Esophagus muscularis mucosa (tissue), 4 donors: ENCODE data around the gene DNAJC27. TPM values are rescaled to one million over a fixed set of nuclear protein-coding genes. Genes with fewer than 3 reads are reported as not detected.

Source experiments
- DNase-seq: peaks from one replicate; pipeline ENCODE4 v3.0.0-alpha.2; 2017; ENCODE audit errors: extremely low spot score
- H3K27ac ChIP-seq, 4 donors: fragments of 200-600 bp; sonication (generic); replicated peaks in 1 of 4; 1 replicate in 3 of 4; 2 replicates in 1 of 4; pipeline ENCODE4 v1.5.1; 2016 to 2019; ENCODE audit warnings: mild to moderate bottlenecking in 1 of 4
- H3K27me3 ChIP-seq, 4 donors: fragments of 200-600 bp; sonication (generic); one replicate each; pipeline versions ENCODE4 v1.5.1 to v1.6.0; 2016 to 2019
- H3K36me3 ChIP-seq, 4 donors: fragments of 200-600 bp; sonication (generic); one replicate each; pipeline ENCODE4 v1.5.1; 2016 to 2019
- H3K4me1 ChIP-seq, 4 donors: fragments of 200-600 bp; sonication (generic); one replicate each; pipeline ENCODE4 v1.5.1; 2016 to 2019
- H3K4me3 ChIP-seq, 4 donors: fragments of 200-600 bp; sonication (generic); 1 replicate in 2 of 4; 2 replicates in 2 of 4; pipeline ENCODE4 v1.5.1; 2016 to 2019; ENCODE audit warnings: mild to moderate bottlenecking in 4 of 4, moderate library complexity in 1 of 4
- H3K9me3 ChIP-seq, 4 donors: fragments of 200-600 bp; sonication (generic); 1 replicate in 3 of 4; 2 replicates in 1 of 4; pipeline ENCODE4 v1.5.1; 2016 to 2019
- EP300 ChIP-seq: sonication (generic); formaldehyde crosslinking; IDR thresholded peaks from one replicate; pipeline ENCODE4 v1.6.1; 2017; ENCODE audit warnings: antibody characterized with exemption
- POLR2A ChIP-seq: fragments of 450-650 bp; IDR thresholded peaks from one replicate; pipeline ENCODE4 v1.6.1; 2017; ENCODE audit warnings: antibody characterized with exemption, moderate library complexity, mild to moderate bottlenecking, low read depth
- POLR2AphosphoS5 ChIP-seq, 2 donors: sonication (generic); formaldehyde crosslinking; IDR thresholded peaks; one replicate each; pipeline ENCODE4 v1.6.1; 2017; ENCODE audit warnings: antibody characterized with exemption in 2 of 2
- WGBS: methylation state at CpG from one replicate; pipeline ENCODE4 v1.1.5; 2018; 5-methylcytosine and 5-hydroxymethylcytosine counted together
- intact Hi-C: fragments of 100-400 bp; cut with DNase I; formaldehyde crosslinking; loops from one replicate; pipeline ENCODE4 v1.15.1; 2023
- total RNA-seq, 4 donors: library from RNA; depleted of rRNA; stranded (reverse); fragments of >200 nt; gene quantifications; one replicate each; pipeline versions ENCODE4 v1.1.0 to v1.2.1, GENCODE V29; 2016
- TF ChIP-seq, protein P1 (sequence below), 3 experiments: fragments of 200-600 bp in 2 of 3; fragments of 450-650 bp in 1 of 3; sonication (generic) in 2 of 3; IDR thresholded peaks; one replicate each; pipeline ENCODE4 v1.5.1; 2017 to 2019; ENCODE audit warnings: antibody characterized with exemption in 3 of 3, mild to moderate bottlenecking in 2 of 3, moderate library complexity in 1 of 3

The DNAJC27 gene
- total RNA-seq, 4 donors from 2014 or later = 5.8 to 8.6 (median 7.5) TPM

DNA sequence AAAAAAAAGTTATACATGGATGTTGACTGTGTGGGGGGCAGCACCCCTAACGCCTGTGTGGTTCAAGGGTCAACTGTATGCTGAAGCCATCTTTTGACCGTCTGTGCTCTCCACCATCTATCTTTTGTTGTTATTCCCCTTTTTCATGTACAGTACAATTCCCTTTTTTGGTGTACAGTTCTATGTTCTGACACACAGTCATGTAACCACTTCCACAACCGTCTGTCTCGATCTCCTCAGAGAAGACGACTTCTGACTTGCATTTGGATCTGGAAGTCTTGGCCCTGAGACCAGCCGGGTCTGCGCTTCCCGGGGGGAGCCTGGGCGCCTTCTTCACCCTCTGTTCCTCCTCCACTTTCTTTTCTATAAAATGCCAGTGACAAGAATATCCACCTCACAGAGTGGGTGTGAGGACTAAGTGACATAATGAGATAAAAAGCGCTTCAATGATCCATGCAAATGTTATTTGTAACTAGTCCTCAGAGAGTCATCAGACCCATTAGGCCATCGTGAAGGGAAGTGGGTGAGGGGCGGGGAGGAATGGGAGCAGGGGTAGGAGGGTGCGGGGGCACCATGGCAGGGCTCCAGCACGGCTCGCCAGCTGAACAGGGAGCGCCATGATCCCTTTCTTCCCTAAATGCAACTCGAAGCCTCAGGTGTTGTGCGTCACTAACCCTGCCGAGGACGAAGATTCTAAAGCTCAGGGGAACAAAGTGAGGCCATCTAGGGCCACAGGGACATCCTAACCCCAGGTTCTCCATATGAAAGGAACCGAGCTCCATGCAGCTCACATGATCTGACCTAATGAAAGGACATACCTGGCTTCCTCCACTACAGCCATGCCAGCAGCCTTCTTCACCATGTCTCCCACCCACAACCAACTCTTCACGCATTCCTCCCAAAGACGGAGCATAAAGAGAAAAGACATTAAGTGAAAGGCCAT lies 68.3 kb downstream of the DNAJC27 start:
- Histone ChIP-seq H3K27ac (no peak overlapping the region), H3K4me1 (no peaks in the 10 kb centered on the region), H3K36me3 (no peaks in the 10 kb centered on the region), H3K9me3 (no peaks in the 10 kb centered on the region), H3K27me3 (no peaks in the 10 kb centered on the region), H3K4me3 (no peak overlapping the region)
- 92% methylated on average over 23 of the region's 23 CpGs for WGBS
- TF ChIP-seq POLR2AphosphoS5 (IDR thresholded peaks at IDR 0.05) = no peak
- TF ChIP-seq, protein P1, sequence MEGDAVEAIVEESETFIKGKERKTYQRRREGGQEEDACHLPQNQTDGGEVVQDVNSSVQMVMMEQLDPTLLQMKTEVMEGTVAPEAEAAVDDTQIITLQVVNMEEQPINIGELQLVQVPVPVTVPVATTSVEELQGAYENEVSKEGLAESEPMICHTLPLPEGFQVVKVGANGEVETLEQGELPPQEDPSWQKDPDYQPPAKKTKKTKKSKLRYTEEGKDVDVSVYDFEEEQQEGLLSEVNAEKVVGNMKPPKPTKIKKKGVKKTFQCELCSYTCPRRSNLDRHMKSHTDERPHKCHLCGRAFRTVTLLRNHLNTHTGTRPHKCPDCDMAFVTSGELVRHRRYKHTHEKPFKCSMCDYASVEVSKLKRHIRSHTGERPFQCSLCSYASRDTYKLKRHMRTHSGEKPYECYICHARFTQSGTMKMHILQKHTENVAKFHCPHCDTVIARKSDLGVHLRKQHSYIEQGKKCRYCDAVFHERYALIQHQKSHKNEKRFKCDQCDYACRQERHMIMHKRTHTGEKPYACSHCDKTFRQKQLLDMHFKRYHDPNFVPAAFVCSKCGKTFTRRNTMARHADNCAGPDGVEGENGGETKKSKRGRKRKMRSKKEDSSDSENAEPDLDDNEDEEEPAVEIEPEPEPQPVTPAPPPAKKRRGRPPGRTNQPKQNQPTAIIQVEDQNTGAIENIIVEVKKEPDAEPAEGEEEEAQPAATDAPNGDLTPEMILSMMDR (IDR thresholded peaks at IDR 0.05) = no peak
- TF ChIP-seq POLR2A = no peak
- TF ChIP-seq EP300 = no peak
- DNase-seq = no peak
- intact Hi-C loops = no loop called here

DNA sequence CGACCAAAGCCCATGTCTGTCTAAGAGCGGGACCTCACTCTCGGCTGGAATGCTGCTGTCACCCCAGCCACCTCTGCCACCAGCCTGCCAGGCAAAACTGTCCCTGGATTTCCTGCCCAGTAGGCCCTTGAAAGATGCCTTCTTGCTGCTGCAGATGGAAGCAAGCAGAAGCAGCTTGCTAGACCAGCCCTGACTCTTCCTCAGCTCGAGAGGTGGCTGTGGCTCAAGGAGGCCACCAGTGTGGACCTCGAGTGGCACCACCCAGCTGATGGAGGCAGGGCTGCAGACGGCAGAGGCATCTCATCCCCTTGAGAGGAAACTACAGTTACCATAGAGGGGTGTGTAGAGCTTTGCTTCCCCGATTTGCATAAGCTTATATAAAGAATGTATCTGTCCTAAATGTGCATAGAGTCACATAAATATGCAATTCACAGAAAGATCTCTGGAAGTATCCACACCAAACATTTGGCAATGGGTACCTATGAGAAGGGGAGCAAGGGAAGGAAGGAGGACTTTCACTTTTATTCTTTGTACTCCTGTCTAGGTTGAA lies 72.3 kb downstream of the DNAJC27 start:
- Histone ChIP-seq H3K9me3 (peaks cover 0 to 13% (median 4%) of the 10 kb centered on the region in 4 donors), H3K4me3 (no peak overlapping the region), H3K27ac (no peak overlapping the region), H3K36me3 (no peaks in the 10 kb centered on the region), H3K27me3 (no peaks in the 10 kb centered on the region), H3K4me1 (no peaks in the 10 kb centered on the region)
- DNase-seq = no peak
- intact Hi-C loops = no loop called here
- WGBS = 84% methylated on average over 7 of the region's 7 CpGs
- TF ChIP-seq POLR2A = no peak
- no peak for TF ChIP-seq EP300
- TF ChIP-seq, protein P1 (IDR thresholded peaks at IDR 0.05) = no peak
- TF ChIP-seq POLR2AphosphoS5 (IDR thresholded peaks at IDR 0.05) = no peak

DNA sequence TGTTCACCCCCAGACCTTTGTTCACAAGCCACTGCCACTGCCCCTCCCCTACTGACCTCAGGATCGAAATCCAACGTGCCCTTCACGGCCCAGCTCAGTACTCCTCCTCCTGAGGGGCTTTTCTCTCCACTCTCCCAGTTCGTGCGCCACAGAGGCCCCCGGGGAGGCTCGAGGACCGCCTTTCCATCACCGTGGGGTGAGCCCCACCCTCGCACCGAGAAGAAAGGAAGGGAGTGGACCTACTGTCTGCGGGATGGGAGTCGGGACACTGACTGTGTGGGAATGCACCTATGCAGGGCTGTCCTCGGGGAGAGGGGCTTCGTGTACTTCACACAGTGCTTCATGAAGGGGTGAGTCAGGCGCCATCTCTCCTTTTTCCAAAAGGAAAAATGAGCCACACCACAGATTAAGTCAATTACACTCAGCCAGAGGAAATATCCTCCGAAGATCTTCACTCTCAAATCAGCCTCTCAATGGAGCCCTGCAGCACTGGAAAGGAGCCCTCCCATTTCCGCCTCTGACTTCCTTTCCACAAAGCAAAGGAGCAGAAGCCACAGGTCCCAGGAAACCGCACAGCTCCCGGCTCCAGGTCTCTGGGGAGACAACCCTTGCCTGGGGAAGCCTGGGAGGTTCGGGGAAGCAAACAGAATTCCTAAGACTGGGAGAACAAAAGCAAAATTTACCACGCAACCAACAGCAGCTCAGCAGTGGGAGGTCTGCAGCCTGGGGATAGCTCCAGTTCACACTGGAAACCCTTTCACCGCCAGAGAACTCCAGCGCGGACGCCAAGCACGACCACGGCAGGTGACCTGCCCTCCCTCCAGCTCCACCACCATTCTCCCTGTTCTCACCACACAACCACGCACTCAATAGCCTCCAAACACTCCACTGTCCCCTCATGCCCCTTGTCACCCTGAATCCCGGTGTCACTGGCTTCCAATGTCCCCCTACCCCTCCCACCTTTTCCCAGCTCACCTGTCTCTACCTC lies 73.3 kb downstream of the DNAJC27 start:
- H3K9me3 ChIP-seq = peaks cover 0 to 20% (median 6%) of the 10 kb centered on the region in 4 donors
- 90% methylated on average over 30 of the region's 30 CpGs for WGBS
- no peak for DNase-seq
- H3K27ac ChIP-seq = no peak overlapping the region
- H3K4me3 ChIP-seq = no peak overlapping the region
- no peaks in the 10 kb centered on the region for H3K36me3 ChIP-seq
- no peaks in the 10 kb centered on the region for H3K4me1 ChIP-seq
- intact Hi-C loops = no loop called here
- H3K27me3 ChIP-seq = no peaks in the 10 kb centered on the region
- no peak for TF ChIP-seq EP300
- TF ChIP-seq, protein P1 (IDR thresholded peaks at IDR 0.05) = no peak
- no peak for TF ChIP-seq POLR2A
- TF ChIP-seq POLR2AphosphoS5 (IDR thresholded peaks at IDR 0.05) = no peak

DNA sequence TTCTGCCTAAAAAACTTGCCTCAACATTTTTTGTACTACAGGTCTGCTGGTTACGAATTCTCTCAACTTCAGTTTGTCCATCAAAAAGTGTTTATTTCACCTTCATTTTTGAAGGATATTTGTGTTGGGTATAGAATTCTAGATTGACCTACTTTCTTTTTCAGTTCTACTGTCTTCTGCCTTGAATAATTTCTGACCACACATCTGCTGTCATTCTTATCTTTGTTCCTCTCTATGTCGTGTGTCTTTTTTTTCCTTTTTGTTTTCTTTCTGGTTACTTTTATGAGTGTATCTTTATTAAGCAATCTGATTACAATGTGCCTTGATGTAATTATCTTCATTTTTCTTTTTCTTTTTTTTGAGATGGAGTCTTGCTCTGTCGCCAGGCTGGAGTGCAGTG lies 77.0 kb downstream of the DNAJC27 start:
- 94% methylated on average over 3 of the region's 3 CpGs for WGBS
- intact Hi-C loops = no loop called here
- Histone ChIP-seq H3K4me1 (no peaks in the 10 kb centered on the region), H3K27me3 (no peaks in the 10 kb centered on the region), H3K4me3 (no peak overlapping the region), H3K36me3 (no peaks in the 10 kb centered on the region), H3K27ac (no peak overlapping the region), H3K9me3 (peaks cover 0 to 20% (median 9%) of the 10 kb centered on the region in 4 donors)
- DNase-seq = no peak
- no peak for TF ChIP-seq POLR2A
- TF ChIP-seq POLR2AphosphoS5 (IDR thresholded peaks at IDR 0.05) = no peak
- TF ChIP-seq, protein P1 (IDR thresholded peaks at IDR 0.05) = no peak
- no peak for TF ChIP-seq EP300
